Naive thymus-derived CD4-positive, alpha-beta T cell (primary cell): ENCODE data around the gene EPHA7. TPM values are rescaled to one million over a fixed set of nuclear protein-coding genes. Genes with fewer than 3 reads are reported as not detected.
A peak's percentile ranks its signal among the peaks of the same experiment; 100 is the strongest.

Source experiments
- ATAC-seq: fragments of 150-1000 bp; cut with Tn5 transposase; 2 replicates; pipeline ENCODE4 v1.10.0; 2021; ENCODE audit warnings: mild to moderate bottlenecking, moderate library complexity
- CTCF ChIA-PET: fragments of 350-600 bp; sonication (Branson Sonifier 250); formaldehyde crosslinking; loops from one replicate; lab custom pipeline; 2021; ENCODE audit warnings: antibody characterized with exemption; lab: Charles Lee
- POLR2A ChIA-PET: fragments of 350-600 bp; sonication (Branson Sonifier 250); formaldehyde crosslinking; loops from one replicate; lab custom pipeline; 2021; ENCODE audit warnings: antibody characterized with exemption, inconsistent platforms; lab: Charles Lee
- DNase-seq, 9 donors: peaks; one replicate each; pipeline versions ENCODE4 v3.0.0 to v3.0.0-alpha.2; 2020 to 2022; ENCODE audit warnings: mixed read lengths in 1 of 9
- H3K27ac ChIP-seq: one replicate; pipeline ENCODE4 v1.7.0; 2013; ENCODE audit warnings: mild to moderate bottlenecking, low read depth, low read length, moderate library complexity
- H3K27me3 ChIP-seq, 2 donors: one replicate each; pipeline ENCODE4 v1.7.0; 2013; ENCODE audit warnings: low read length in 2 of 2, mild to moderate bottlenecking in 2 of 2, moderate library complexity in 2 of 2; ENCODE audit not compliant: control insufficient read depth in 2 of 2, insufficient read depth in 2 of 2
- H3K36me3 ChIP-seq, 3 experiments: 1 replicate in 2 of 3; 2 replicates in 1 of 3; pipeline ENCODE4 v1.7.0; 2013; ENCODE audit warnings: low read length in 3 of 3, mild to moderate bottlenecking in 3 of 3, moderate library complexity in 1 of 3; ENCODE audit not compliant: insufficient read depth in 3 of 3, control insufficient read depth in 2 of 3
- H3K4me1 ChIP-seq, 2 donors: one replicate each; pipeline ENCODE4 v1.7.0; 2013; ENCODE audit warnings: low read length in 2 of 2, mild to moderate bottlenecking in 2 of 2, moderate library complexity in 1 of 2; ENCODE audit not compliant: control insufficient read depth in 2 of 2, insufficient read depth in 2 of 2
- H3K4me3 ChIP-seq: 2 replicates; pipeline ENCODE4 v1.7.0; 2013; ENCODE audit warnings: mild to moderate bottlenecking, low read length
- H3K9me3 ChIP-seq, 3 experiments: 1 replicate in 2 of 3; 2 replicates in 1 of 3; pipeline ENCODE4 v1.7.0; 2013; ENCODE audit warnings: low read length in 3 of 3; ENCODE audit not compliant: control insufficient read depth in 2 of 3
- H3K27ac Mint-ChIP-seq, 9 donors: one replicate each; pipeline ENCODE4 v1.8.0; 2020 to 2022; ENCODE audit warnings: mixed read lengths in 9 of 9, mild to moderate bottlenecking in 8 of 9, moderate library complexity in 5 of 9, inconsistent platforms in 2 of 9
- H3K27me3 Mint-ChIP-seq, 5 donors: one replicate each; pipeline ENCODE4 v1.8.0; 2021 to 2022; ENCODE audit warnings: mixed read lengths in 5 of 5, mild to moderate bottlenecking in 1 of 5
- H3K36me3 Mint-ChIP-seq, 5 donors: one replicate each; pipeline ENCODE4 v1.8.0; 2020 to 2022; ENCODE audit warnings: mixed read lengths in 5 of 5, mild to moderate bottlenecking in 3 of 5, inconsistent platforms in 1 of 5
- H3K4me1 Mint-ChIP-seq, 7 donors: one replicate each; pipeline ENCODE4 v1.8.0; 2020 to 2022; ENCODE audit warnings: mixed read lengths in 7 of 7, mild to moderate bottlenecking in 3 of 7, inconsistent platforms in 1 of 7
- H3K4me3 Mint-ChIP-seq, 10 donors: one replicate each; pipeline ENCODE4 v1.8.0; 2020 to 2022; ENCODE audit warnings: mild to moderate bottlenecking in 10 of 10, mixed read lengths in 10 of 10, moderate library complexity in 6 of 10, inconsistent platforms in 2 of 10
- H3K9me3 Mint-ChIP-seq, 11 donors: one replicate each; pipeline ENCODE4 v1.8.0; 2020 to 2022; ENCODE audit warnings: mixed read lengths in 11 of 11, mild to moderate bottlenecking in 4 of 11, inconsistent platforms in 1 of 11, moderate library complexity in 1 of 11
- intact Hi-C, 2 donors: fragments of 100-400 bp; cut with micrococcal nuclease; formaldehyde crosslinking; loops; one replicate each; pipeline ENCODE4 v1.15.1; 2023
- polyA plus RNA-seq, 2 donors: library from polyadenylated mRNA; unstranded; fragments of 300-500 nt; fragmentation: Illumina TruSeq; gene quantifications; one replicate each; pipeline ENCODE4 v1.2.3, GENCODE V29; 2021
- total RNA-seq, 6 experiments: library from RNA in 5 of 6; stranded (reverse) in 5 of 6; gene quantifications; 1 replicate in 5 of 6; 2 replicates in 1 of 6; pipeline ENCODE4 v1.2.3 and lab custom pipeline; 2021 to 2026

The EPHA7 gene
- total and polyA plus RNA-seq, 7 experiments from 2014 or later = not detected

DNA sequence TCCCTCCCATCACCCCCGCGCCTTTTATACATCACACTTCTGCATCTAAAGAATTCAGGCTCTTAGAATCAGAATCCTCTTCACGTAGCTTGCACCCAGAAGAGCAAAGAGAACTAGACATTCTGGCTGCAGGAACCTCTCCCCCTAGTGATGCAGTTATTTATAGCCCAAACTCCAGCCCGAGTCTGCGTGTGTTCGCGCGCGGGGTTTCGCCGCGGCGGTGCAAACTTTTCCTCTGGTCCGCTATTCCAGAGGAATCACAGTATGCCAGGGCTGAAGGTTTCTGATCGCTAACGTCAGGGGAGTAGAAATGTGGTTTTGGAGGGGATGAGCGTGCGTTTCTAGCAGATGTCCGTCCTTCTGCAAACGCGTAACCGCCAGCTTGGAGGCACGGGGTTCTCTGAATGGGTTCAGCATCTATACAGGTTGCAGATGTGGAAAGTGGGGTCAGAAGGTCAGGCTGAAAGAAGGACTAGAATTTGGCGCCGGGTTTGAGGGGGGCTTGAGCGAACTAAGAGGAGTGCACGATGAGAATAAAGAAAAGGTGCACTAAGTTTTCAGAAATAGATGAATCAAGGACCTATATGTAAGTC is 1.8 kb downstream of the EPHA7 start:
- no peak overlapping the region for H3K4me3 ChIP-seq

DNA sequence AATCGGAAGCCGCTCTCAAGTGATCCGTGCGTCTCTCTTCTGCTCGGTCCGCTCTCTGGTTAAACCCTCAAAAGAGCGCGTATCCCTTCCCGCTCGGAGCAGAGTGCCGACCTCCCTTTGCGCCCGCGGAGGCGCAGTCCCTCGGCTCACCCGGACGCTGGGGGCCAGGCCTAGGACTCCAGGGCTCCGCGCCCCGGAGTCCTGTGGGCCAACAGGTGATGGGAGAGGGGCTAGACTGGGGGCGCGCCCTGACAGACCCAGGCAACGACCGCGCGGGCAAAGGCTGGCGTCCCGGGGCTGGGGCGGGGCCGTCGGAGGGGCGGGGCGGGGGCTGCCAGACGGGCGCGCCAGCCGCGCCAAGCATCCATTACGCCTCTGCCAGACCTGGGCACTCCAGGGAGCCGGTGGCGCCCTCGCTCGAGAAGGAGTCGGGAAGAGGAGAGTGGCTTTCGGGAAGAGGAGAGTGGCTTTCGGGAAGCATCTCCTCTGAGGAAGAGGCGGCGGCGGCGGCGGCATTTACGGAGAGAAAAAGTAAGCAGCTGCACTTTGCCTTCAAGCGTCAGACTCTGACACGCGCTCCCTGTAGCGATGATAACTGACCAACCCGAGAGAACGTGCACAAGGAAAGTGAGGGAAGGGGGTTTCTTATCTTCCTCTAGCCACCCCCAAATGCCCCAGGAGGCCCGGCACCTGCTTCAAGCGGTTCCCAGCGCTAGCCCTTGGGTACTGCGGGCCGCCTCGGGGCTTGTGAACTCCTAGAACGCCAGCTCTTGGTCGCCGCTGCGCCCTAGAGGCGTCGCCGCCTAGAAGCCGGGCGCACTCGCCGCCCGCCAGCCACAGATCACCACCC is 2.6 kb downstream of the EPHA7 start:
- POLR2A ChIA-PET = no interaction called here
- DNase-seq (peak in 1 of 9 donors; percentile 23), ATAC-seq (no peak)
- Mint-ChIP-seq H3K9me3 (peaks cover 0 to 9% (median 0%) of the 10 kb centered on the region in 11 donors), H3K27ac (peak overlapping the region in 1 of 9 donors; percentile 67), H3K4me1 (peaks cover 0 to 33% (median 30%) of the 10 kb centered on the region in 7 donors), H3K27me3 (peaks cover 36 to 64% (median 57%) of the 10 kb centered on the region in 5 donors), H3K36me3 (no peaks in the 10 kb centered on the region), H3K4me3 (peak overlapping the region; percentile 34 to 85 (median 61))
- H3K27me3 ChIP-seq = peaks cover 0 to 5% of the 10 kb centered on the region in 2 donors
- H3K27ac ChIP-seq = no peak overlapping the region
- H3K4me3 ChIP-seq = no peak overlapping the region
- H3K36me3 ChIP-seq = no peaks in the 10 kb centered on the region
- H3K9me3 ChIP-seq = no peaks in the 10 kb centered on the region
- H3K4me1 ChIP-seq = no peaks in the 10 kb centered on the region
- intact Hi-C loops = no loop called here
- CTCF ChIA-PET = no interaction called here

More for the DNA sequence above, 1.8 kb downstream of the EPHA7 start:
- no peaks in the 10 kb centered on the region for H3K4me1 ChIP-seq
- Mint-ChIP-seq H3K4me1 (peaks cover 0 to 33% (median 30%) of the 10 kb centered on the region in 7 donors), H3K27me3 (peaks cover 43 to 66% (median 57%) of the 10 kb centered on the region in 5 donors), H3K4me3 (peak overlapping the region; percentile 34 to 85 (median 61)), H3K36me3 (no peaks in the 10 kb centered on the region), H3K9me3 (peaks cover 0 to 9% (median 0%) of the 10 kb centered on the region in 11 donors), H3K27ac (peak overlapping the region in 1 of 9 donors; percentile 67)
- no peaks in the 10 kb centered on the region for H3K36me3 ChIP-seq
- peaks cover 0 to 5% of the 10 kb centered on the region in 2 donors for H3K27me3 ChIP-seq
- DNase-seq (no peak), ATAC-seq (no peak)
- no peaks in the 10 kb centered on the region for H3K9me3 ChIP-seq
- ChIA-PET CTCF (no interaction called here), POLR2A (no interaction called here)
- H3K27ac ChIP-seq = no peak overlapping the region
- intact Hi-C loops = no loop called here

DNA sequence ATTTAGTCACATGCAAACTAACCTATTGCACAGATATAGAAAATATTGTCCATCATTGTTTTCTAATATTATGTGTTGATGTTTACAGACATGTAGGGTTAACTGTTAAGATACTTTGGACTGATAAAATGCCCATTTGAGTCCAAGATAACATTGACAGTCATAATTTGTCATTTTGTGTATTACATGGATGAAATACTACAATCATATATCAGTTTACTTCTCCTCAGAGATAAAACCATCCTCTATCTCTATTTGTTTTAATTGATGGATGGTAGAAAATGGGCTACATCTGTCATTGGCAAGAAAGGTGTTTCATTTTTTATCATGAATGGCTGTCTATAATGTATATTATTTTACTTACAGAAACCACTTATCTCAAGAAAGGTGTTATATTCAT is 6.2 kb downstream of the EPHA7 start:
- no peak overlapping the region for H3K4me3 Mint-ChIP-seq
- no peak overlapping the region for H3K27ac Mint-ChIP-seq
- POLR2A ChIA-PET = no interaction called here
- Histone ChIP-seq H3K36me3 (no peaks in the 10 kb centered on the region), H3K4me3 (no peak overlapping the region), H3K9me3 (no peaks in the 10 kb centered on the region), H3K27ac (no peak overlapping the region), H3K27me3 (peaks cover 0 to 5% of the 10 kb centered on the region in 2 donors), H3K4me1 (no peaks in the 10 kb centered on the region)
- CTCF ChIA-PET = no interaction called here
- peaks cover 9 to 35% (median 32%) of the 10 kb centered on the region in 5 donors for H3K27me3 Mint-ChIP-seq
- H3K9me3 Mint-ChIP-seq = peaks cover 0 to 8% (median 0%) of the 10 kb centered on the region in 11 donors
- DNase-seq = no peak
- H3K4me1 Mint-ChIP-seq = peaks cover 0 to 18% (median 16%) of the 10 kb centered on the region in 7 donors
- intact Hi-C loops = no loop called here
- no peak for ATAC-seq
- H3K36me3 Mint-ChIP-seq = no peaks in the 10 kb centered on the region

DNA sequence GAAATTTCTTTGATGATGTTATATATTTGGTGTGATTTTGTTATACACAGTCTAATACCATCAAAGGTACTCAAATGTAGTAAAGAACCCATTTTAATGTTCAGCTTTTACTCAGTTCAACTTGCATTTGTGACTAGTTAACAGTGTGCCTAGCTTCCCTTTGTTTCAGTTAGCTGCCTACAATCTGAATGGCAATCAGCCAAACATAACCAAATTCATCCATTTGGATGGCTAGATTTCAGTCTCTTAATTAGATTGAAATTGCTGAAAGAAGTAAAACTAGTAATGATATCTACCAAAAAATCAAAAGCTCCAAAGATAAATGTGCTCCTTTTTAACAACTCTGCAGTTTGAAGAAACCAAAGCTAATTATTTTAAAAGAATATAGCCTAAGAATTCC is 6.9 kb downstream of the EPHA7 start:
- intact Hi-C loops = no loop called here
- no peak overlapping the region for H3K4me3 ChIP-seq
- Mint-ChIP-seq H3K4me1 (peaks cover 0 to 12% (median 9%) of the 10 kb centered on the region in 7 donors), H3K9me3 (peaks cover 0 to 8% (median 0%) of the 10 kb centered on the region in 11 donors), H3K27me3 (peaks cover 6 to 29% (median 26%) of the 10 kb centered on the region in 5 donors), H3K36me3 (no peaks in the 10 kb centered on the region), H3K27ac (no peak overlapping the region), H3K4me3 (no peak overlapping the region)
- DNase-seq (no peak), ATAC-seq (no peak)
- ChIA-PET POLR2A (no interaction called here), CTCF (no interaction called here)
- H3K27me3 ChIP-seq = no peaks in the 10 kb centered on the region
- no peak overlapping the region for H3K27ac ChIP-seq
- no peaks in the 10 kb centered on the region for H3K9me3 ChIP-seq
- no peaks in the 10 kb centered on the region for H3K4me1 ChIP-seq
- H3K36me3 ChIP-seq = no peaks in the 10 kb centered on the region

DNA sequence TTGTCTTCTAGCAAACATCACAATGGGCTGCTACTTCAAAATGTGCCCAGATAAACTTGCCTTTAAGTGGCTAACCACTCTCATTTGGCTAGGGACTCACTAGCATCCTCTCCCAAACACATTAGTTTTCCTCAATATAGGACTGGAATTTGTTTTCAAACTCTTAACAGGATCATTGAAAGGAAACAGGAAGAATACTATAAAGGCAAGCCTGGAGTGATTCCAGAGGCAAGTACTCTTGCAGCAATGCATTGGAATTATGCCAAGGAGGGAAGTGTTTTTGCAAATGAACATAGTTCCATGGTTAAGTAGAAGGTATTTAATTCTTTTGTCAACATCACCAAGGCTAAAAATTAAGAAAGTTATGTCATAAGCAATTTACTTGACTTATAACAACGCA is 12.2 kb downstream of the EPHA7 start:
- no peak overlapping the region for H3K27ac Mint-ChIP-seq
- no peaks in the 10 kb centered on the region for H3K27me3 Mint-ChIP-seq
- H3K4me3 Mint-ChIP-seq = no peak overlapping the region
- intact Hi-C loops = no loop called here
- H3K27ac ChIP-seq = no peak overlapping the region
- no peaks in the 10 kb centered on the region for H3K4me1 Mint-ChIP-seq
- H3K9me3 ChIP-seq = no peaks in the 10 kb centered on the region
- H3K36me3 Mint-ChIP-seq = no peaks in the 10 kb centered on the region
- H3K9me3 Mint-ChIP-seq = peaks cover 0 to 4% (median 0%) of the 10 kb centered on the region in 11 donors
- H3K27me3 ChIP-seq = no peaks in the 10 kb centered on the region
- DNase-seq (no peak), ATAC-seq (no peak)
- H3K4me3 ChIP-seq = no peak overlapping the region
- no peaks in the 10 kb centered on the region for H3K36me3 ChIP-seq
- H3K4me1 ChIP-seq = no peaks in the 10 kb centered on the region
- ChIA-PET POLR2A (no interaction called here), CTCF (no interaction called here)

DNA sequence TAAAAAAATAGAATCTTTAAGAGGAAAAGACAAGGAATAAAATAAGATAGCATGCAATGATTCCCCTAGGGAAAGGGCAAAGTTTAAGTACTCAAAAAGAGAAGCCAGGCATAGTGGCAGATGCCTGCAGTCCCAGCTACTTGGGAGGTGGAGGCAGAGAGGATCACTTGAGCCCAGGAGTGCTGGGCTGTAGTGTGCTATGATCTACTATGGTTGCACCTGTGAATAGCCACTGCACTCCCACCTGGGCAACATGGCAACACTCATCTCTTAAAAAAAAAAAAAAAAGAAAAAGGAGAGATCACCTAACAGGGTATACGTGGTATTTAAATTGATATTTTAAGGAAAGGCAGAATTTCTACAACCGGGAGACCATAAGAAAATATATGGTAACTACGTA is 16.0 kb downstream of the EPHA7 start:
- no peak overlapping the region for H3K4me3 ChIP-seq
- Mint-ChIP-seq H3K36me3 (no peaks in the 10 kb centered on the region), H3K4me1 (no peaks in the 10 kb centered on the region), H3K27ac (no peak overlapping the region), H3K27me3 (no peaks in the 10 kb centered on the region), H3K4me3 (no peak overlapping the region), H3K9me3 (peaks cover 0 to 6% (median 0%) of the 10 kb centered on the region in 11 donors)
- H3K27ac ChIP-seq = no peak overlapping the region
- intact Hi-C loops = no loop called here
- no peaks in the 10 kb centered on the region for H3K9me3 ChIP-seq
- H3K36me3 ChIP-seq = no peaks in the 10 kb centered on the region
- ATAC-seq (no peak), DNase-seq (no peak)
- no peaks in the 10 kb centered on the region for H3K4me1 ChIP-seq
- ChIA-PET POLR2A (no interaction called here), CTCF (no interaction called here)
- H3K27me3 ChIP-seq = no peaks in the 10 kb centered on the region
